GM23338 (cell line): ENCODE data around the gene OCA2. TPM values are rescaled to one million over a fixed set of nuclear protein-coding genes. Genes with fewer than 3 reads are reported as not detected.

Source experiments
- ATAC-seq: fragments of 200-7000 bp; cut with Tn5 transposase; 3 replicates; pipeline ENCODE4 v1.9.1; 2020
- DNase-seq: peaks from one replicate; pipeline ENCODE4 v3.0.0-alpha.2; 2015; ENCODE audit warnings: low spot score
- H2AFZ ChIP-seq: fragments of 200-600 bp; sonication (generic); 2 replicates; pipeline ENCODE4 v1.8.0; 2016; ENCODE audit warnings: antibody characterized with exemption, mild to moderate bottlenecking, moderate library complexity
- H3F3A ChIP-seq: fragments of 200-600 bp; sonication (generic); replicated peaks from 2 replicates; pipeline ENCODE4 v1.8.0; 2017; ENCODE audit warnings: antibody characterized with exemption, mixed run types, low read depth
- H3K27ac ChIP-seq: fragments of 200-600 bp; sonication (generic); 2 replicates; pipeline ENCODE4 v1.6.1; 2016; ENCODE audit warnings: low read depth
- H3K27me3 ChIP-seq: fragments of 200-600 bp; sonication (generic); 2 replicates; pipeline ENCODE4 v1.8.0; 2016; ENCODE audit warnings: mild to moderate bottlenecking, mixed run types, moderate library complexity; ENCODE audit not compliant: insufficient read depth
- H3K36me3 ChIP-seq: fragments of 200-600 bp; sonication (generic); 2 replicates; pipeline ENCODE4 v1.8.0; 2016; ENCODE audit warnings: mild to moderate bottlenecking; ENCODE audit not compliant: insufficient read depth
- H3K4me1 ChIP-seq: fragments of 200-600 bp; sonication (generic); 2 replicates; pipeline ENCODE4 v1.8.0; 2016; ENCODE audit warnings: mild to moderate bottlenecking, moderate library complexity; ENCODE audit not compliant: insufficient read depth
- H3K4me2 ChIP-seq: fragments of 200-600 bp; sonication (generic); 2 replicates; pipeline ENCODE4 v1.7.1; 2017; ENCODE audit warnings: mixed run types
- H3K4me3 ChIP-seq: fragments of 200-600 bp; sonication (generic); 2 replicates; pipeline ENCODE4 v1.6.1; 2016; ENCODE audit warnings: mixed run types
- H3K79me2 ChIP-seq: fragments of 200-600 bp; sonication (generic); replicated peaks from 2 replicates; pipeline ENCODE4 v1.8.0; 2017; ENCODE audit warnings: mild to moderate bottlenecking; ENCODE audit not compliant: insufficient read depth
- H3K9me2 ChIP-seq: fragments of 200-600 bp; sonication (generic); 2 replicates; pipeline ENCODE4 v1.8.0; 2017; ENCODE audit not compliant: insufficient read depth
- H4K20me1 ChIP-seq: fragments of 200-600 bp; sonication (generic); replicated peaks from 2 replicates; pipeline ENCODE4 v1.8.0; 2017; ENCODE audit warnings: mild to moderate bottlenecking; ENCODE audit not compliant: insufficient read depth
- H3K27ac Mint-ChIP-seq: 2 replicates; pipeline ENCODE4 v1.8.0; 2020; ENCODE audit warnings: inconsistent platforms, mild to moderate bottlenecking, moderate library complexity, mixed read lengths
- H3K27me3 Mint-ChIP-seq: 3 replicates; pipeline ENCODE4 v1.8.0; 2022; ENCODE audit warnings: low read depth, mild to moderate bottlenecking, moderate library complexity, mixed read lengths, inconsistent platforms; ENCODE audit not compliant: insufficient read depth, poor library complexity
- H3K36me3 Mint-ChIP-seq: 3 replicates; pipeline ENCODE4 v1.8.0; 2021; ENCODE audit warnings: low read depth, mild to moderate bottlenecking, inconsistent platforms, moderate library complexity, mixed read lengths
- H3K4me1 Mint-ChIP-seq: 3 replicates; pipeline ENCODE4 v1.8.0; 2020; ENCODE audit warnings: mild to moderate bottlenecking, inconsistent platforms, mixed read lengths
- H3K4me3 Mint-ChIP-seq: 3 replicates; pipeline ENCODE4 v1.8.0; 2021; ENCODE audit warnings: moderate library complexity, mild to moderate bottlenecking, inconsistent platforms, mixed read lengths
- H3K9me3 Mint-ChIP-seq: 3 replicates; pipeline ENCODE4 v1.8.0; 2020; ENCODE audit warnings: moderate library complexity, mild to moderate bottlenecking, inconsistent platforms, mixed read lengths
- CREB1 ChIP-seq: fragments of 250-450 bp; sonication (Bioruptor Pico); IDR thresholded peaks from 2 replicates; pipeline ENCODE4 v1.5.0; 2020; ENCODE audit warnings: low read depth, mild to moderate bottlenecking, moderate library complexity
- ETS1 ChIP-seq: IDR thresholded peaks from 2 replicates; pipeline ENCODE4 v1.6.1; 2016; ENCODE audit warnings: antibody characterized with exemption
- EZH2 ChIP-seq: fragments of 200-600 bp; sonication (generic); IDR thresholded peaks from one replicate; pipeline ENCODE4 v1.8.0; 2017; ENCODE audit warnings: antibody characterized with exemption, mild to moderate bottlenecking, low read depth; ENCODE audit not compliant: unreplicated experiment
- EZH2phosphoT487 ChIP-seq: fragments of 200-600 bp; sonication (generic); IDR thresholded peaks from one replicate; pipeline ENCODE4 v1.8.1; 2018; ENCODE audit warnings: antibody characterized with exemption; ENCODE audit not compliant: unreplicated experiment
- JUNB ChIP-seq: IDR thresholded peaks from one replicate; pipeline ENCODE4 v1.6.1; 2016; ENCODE audit warnings: antibody characterized with exemption; ENCODE audit not compliant: unreplicated experiment
- NANOG ChIP-seq: IDR thresholded peaks from 2 replicates; pipeline ENCODE4 v1.6.1; 2016; ENCODE audit warnings: antibody characterized with exemption, borderline replicate concordance
- POLR2AphosphoS5 ChIP-seq: IDR thresholded peaks from 2 replicates; pipeline ENCODE4 v1.6.1; 2016; ENCODE audit warnings: antibody characterized with exemption, low read depth
- REST ChIP-seq: IDR thresholded peaks from one replicate; pipeline ENCODE4 v1.6.1; 2018; ENCODE audit warnings: antibody characterized with exemption; ENCODE audit not compliant: unreplicated experiment
- STAT1 ChIP-seq: IDR thresholded peaks from one replicate; pipeline ENCODE4 v1.6.1; 2016; ENCODE audit warnings: antibody characterized with exemption; ENCODE audit not compliant: unreplicated experiment
- ZNF114 ChIP-seq: fragments of 250-450 bp; sonication (Bioruptor Pico); IDR thresholded peaks from 2 replicates; pipeline ENCODE4 v1.5.0; 2020; ENCODE audit warnings: mild to moderate bottlenecking, moderate library complexity
- ZNF331 ChIP-seq: fragments of 250-450 bp; sonication (Bioruptor Pico); IDR thresholded peaks from 2 replicates; pipeline ENCODE4 v1.5.0; 2020; ENCODE audit warnings: low read depth, mild to moderate bottlenecking, moderate library complexity
- ZNF462 ChIP-seq: fragments of 250-450 bp; sonication (Bioruptor Pico); IDR thresholded peaks from 2 replicates; pipeline ENCODE4 v1.5.0; 2020; ENCODE audit warnings: mild to moderate bottlenecking, moderate library complexity
- polyA plus RNA-seq: library from polyadenylated mRNA; unstranded; fragments of >200 nt; fragmentation: Nextera tagmentation; extraction: Ambion mirVana; gene quantifications from 2 replicates; pipeline ENCODE4 v1.2.1, GENCODE V29; 2016
- total RNA-seq: library from RNA; depleted of rRNA; stranded (reverse); fragments of >200 nt; shearing (Covaris generic); gene quantifications from 2 replicates; pipeline ENCODE4 v1.2.3, GENCODE V29; 2014
- TF ChIP-seq, protein P1 (sequence below), 2 experiments: fragments of 200-600 bp in 1 of 2; sonication (generic) in 1 of 2; conservative IDR thresholded peaks; 2 replicates each; pipeline versions ENCODE4 v1.5.1 to v1.6.1; 2016 to 2017; ENCODE audit warnings: antibody characterized with exemption in 2 of 2, low read depth in 2 of 2, mild to moderate bottlenecking in 2 of 2, moderate library complexity in 1 of 2

The OCA2 gene
- total and polyA plus RNA-seq, 2 experiments from 2014 or later, result 0.40 to 0.69 TPM

DNA sequence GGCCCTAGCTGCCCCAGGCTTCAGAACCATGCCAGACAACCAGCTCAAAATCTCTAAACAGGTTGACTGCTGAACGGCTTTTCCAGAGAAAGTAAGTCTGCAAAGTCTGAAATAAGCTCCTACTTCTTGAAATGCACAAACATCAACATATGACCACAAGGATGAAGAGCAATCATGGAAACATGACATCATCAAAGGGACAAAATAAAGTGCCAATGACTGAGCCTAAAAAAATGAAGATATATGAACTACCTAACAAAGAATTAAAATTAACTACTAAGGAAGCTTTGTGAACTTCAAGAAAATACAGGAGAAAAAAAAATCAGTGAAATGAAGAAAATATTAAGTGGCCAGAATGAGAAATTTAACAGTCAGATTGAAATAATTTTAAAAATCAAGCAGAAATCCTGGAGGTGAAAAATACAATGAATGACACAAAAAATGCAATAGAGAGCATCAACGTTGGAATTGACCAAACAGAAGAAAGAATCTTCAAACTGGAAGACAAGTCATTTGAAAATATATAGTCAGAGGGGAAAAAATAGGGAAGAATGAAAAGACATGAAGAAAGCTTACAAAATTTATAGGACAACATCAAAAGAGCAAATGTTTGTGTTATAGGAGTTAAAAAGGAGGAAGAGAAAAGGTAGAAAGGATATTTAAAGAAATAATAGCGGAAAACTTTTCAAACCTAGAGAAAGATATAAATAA, 364.2 kb downstream of the OCA2 start:
- no peaks in the 10 kb centered on the region for H3K27me3 Mint-ChIP-seq

More for the DNA sequence above, 364.2 kb downstream of the OCA2 start:
- ATAC-seq (no peak), DNase-seq (no peak)
- Histone ChIP-seq H3K36me3 (no peaks in the 10 kb centered on the region), H3K4me1 (peaks cover 10% of the 10 kb centered on the region; the same call in 1 of the 2 replicates), H3K9me2 (peaks cover 5% of the 10 kb centered on the region; the same call in 1 of the 2 replicates), H3K27ac (no peak overlapping the region), H3F3A (no peaks in the 10 kb centered on the region), H3K4me2 (no peak overlapping the region), H3K27me3 (no peaks in the 10 kb centered on the region), H2AFZ (no peak overlapping the region), H4K20me1 (no peaks in the 10 kb centered on the region), H3K4me3 (no peak overlapping the region), H3K79me2 (no peaks in the 10 kb centered on the region)
- Mint-ChIP-seq H3K4me1 (peaks cover 5% of the 10 kb centered on the region; the same call in 2 of the 3 replicates), H3K9me3 (peaks cover 22% of the 10 kb centered on the region), H3K4me3 (no peak overlapping the region), H3K36me3 (peaks cover 7% of the 10 kb centered on the region; the same call in 2 of the 3 replicates), H3K27ac (no peak overlapping the region)
- no peak for TF ChIP-seq STAT1
- no peak for TF ChIP-seq JUNB
- no peak for TF ChIP-seq POLR2AphosphoS5
- TF ChIP-seq ETS1, result no peak
- no peak for TF ChIP-seq CREB1 (CRISPR knock-in tag)
- TF ChIP-seq EZH2phosphoT487, result no peak
- TF ChIP-seq ZNF114 (CRISPR knock-in tag), result no peak
- TF ChIP-seq REST, result no peak
- TF ChIP-seq NANOG, result no peak
- no peak for TF ChIP-seq ZNF331 (CRISPR knock-in tag)
- TF ChIP-seq, protein P1, sequence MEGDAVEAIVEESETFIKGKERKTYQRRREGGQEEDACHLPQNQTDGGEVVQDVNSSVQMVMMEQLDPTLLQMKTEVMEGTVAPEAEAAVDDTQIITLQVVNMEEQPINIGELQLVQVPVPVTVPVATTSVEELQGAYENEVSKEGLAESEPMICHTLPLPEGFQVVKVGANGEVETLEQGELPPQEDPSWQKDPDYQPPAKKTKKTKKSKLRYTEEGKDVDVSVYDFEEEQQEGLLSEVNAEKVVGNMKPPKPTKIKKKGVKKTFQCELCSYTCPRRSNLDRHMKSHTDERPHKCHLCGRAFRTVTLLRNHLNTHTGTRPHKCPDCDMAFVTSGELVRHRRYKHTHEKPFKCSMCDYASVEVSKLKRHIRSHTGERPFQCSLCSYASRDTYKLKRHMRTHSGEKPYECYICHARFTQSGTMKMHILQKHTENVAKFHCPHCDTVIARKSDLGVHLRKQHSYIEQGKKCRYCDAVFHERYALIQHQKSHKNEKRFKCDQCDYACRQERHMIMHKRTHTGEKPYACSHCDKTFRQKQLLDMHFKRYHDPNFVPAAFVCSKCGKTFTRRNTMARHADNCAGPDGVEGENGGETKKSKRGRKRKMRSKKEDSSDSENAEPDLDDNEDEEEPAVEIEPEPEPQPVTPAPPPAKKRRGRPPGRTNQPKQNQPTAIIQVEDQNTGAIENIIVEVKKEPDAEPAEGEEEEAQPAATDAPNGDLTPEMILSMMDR (conservative IDR thresholded peaks at IDR 0.05; ENCODE audit: low read depth in 2 of 2), result no peak
- TF ChIP-seq ZNF462 (CRISPR knock-in tag), result no peak
- no peak for TF ChIP-seq EZH2
